IMR-90 (cell line): ENCODE data around the gene PAK6. TPM values are rescaled to one million over a fixed set of nuclear protein-coding genes. Genes with fewer than 3 reads are reported as not detected.

Experiments
- ATAC-seq: fragments of 200-7000 bp; cut with Tn5 transposase; 2 replicates; pipeline ENCODE4 v1.9.1; 2020; ENCODE audit warnings: low read depth, mild to moderate bottlenecking, moderate library complexity
- BruUV-seq: library from RNA; stranded (reverse); fragments of 400-500 nt; replicated peaks from 2 replicates; lab custom pipeline; 2021; lab: Mats Ljungman, UMichigan
- CTCF ChIA-PET: fragments of 300-600 bp; formaldehyde crosslinking; extraction: SDS; loops from one replicate; lab custom pipeline; 2021; ENCODE audit warnings: antibody characterized with exemption; lab: Yijun Ruan, JAX
- POLR2A ChIA-PET: fragments of 300-600 bp; sonication (Branson Sonifier 250); formaldehyde crosslinking; loops from one replicate; lab custom pipeline; 2022; ENCODE audit warnings: antibody characterized with exemption; ENCODE audit not compliant: unreplicated experiment; lab: Charles Lee
- DNase-seq: peaks from one replicate; pipeline ENCODE4 v3.0.0; 2013
- H2AFZ ChIP-seq: replicated peaks from 2 replicates; pipeline ENCODE3; 2013; ENCODE audit warnings: low read length, mild to moderate bottlenecking; ENCODE audit not compliant: poor library complexity
- H2AK5ac ChIP-seq: 2 replicates; pipeline ENCODE4 v1.6.1; 2013; ENCODE audit warnings: low read depth, low read length, inconsistent platforms
- H2AK9ac ChIP-seq: replicated peaks from 2 replicates; pipeline ENCODE3; 2013; ENCODE audit warnings: mild to moderate bottlenecking, low read depth, low read length, moderate library complexity; ENCODE audit not compliant: poor library complexity
- H2BK120ac ChIP-seq: 2 replicates; pipeline ENCODE4 v1.6.1; 2013; ENCODE audit warnings: low read depth, low read length, inconsistent platforms
- H2BK15ac ChIP-seq: 3 replicates; pipeline ENCODE4 v1.6.1; 2013; ENCODE audit warnings: low read depth, low read length, inconsistent platforms
- H2BK20ac ChIP-seq: 2 replicates; pipeline ENCODE4 v1.6.1; 2013; ENCODE audit warnings: low read depth, mild to moderate bottlenecking, inconsistent platforms, low read length, moderate library complexity
- H2BK5ac ChIP-seq: 2 replicates; pipeline ENCODE4 v1.6.1; 2013; ENCODE audit warnings: mild to moderate bottlenecking, low read depth, low read length, inconsistent platforms; ENCODE audit not compliant: poor library complexity, severe bottlenecking
- H3K14ac ChIP-seq: replicated peaks from 2 replicates; pipeline ENCODE4 v1.6.1; 2013; ENCODE audit warnings: low read depth, low read length, inconsistent platforms
- H3K18ac ChIP-seq: 2 replicates; pipeline ENCODE4 v1.6.1; 2013; ENCODE audit warnings: low read depth, low read length, control low read depth
- H3K23ac ChIP-seq: 2 replicates; pipeline ENCODE4 v1.6.1; 2013; ENCODE audit warnings: low read depth, low read length, inconsistent platforms
- H3K27ac ChIP-seq: 2 replicates; pipeline ENCODE4 v1.5.1; 2013; ENCODE audit warnings: mild to moderate bottlenecking, control low read depth, low read length; ENCODE audit not compliant: insufficient read depth
- H3K27me3 ChIP-seq: 2 replicates; pipeline ENCODE4 v1.6.1; 2013; ENCODE audit warnings: low read length; ENCODE audit not compliant: control insufficient read depth, insufficient read depth
- H3K36me3 ChIP-seq: 2 replicates; pipeline ENCODE4 v1.6.1; 2013; ENCODE audit warnings: low read length, mixed read lengths; ENCODE audit not compliant: control insufficient read depth, insufficient read depth
- H3K4ac ChIP-seq: 2 replicates; pipeline ENCODE4 v1.6.1; 2013; ENCODE audit warnings: low read depth, low read length, inconsistent platforms
- H3K4me1 ChIP-seq: 2 replicates; pipeline ENCODE4 v1.6.1; 2013; ENCODE audit warnings: low read length, mixed read lengths; ENCODE audit not compliant: control insufficient read depth, insufficient read depth
- H3K4me2 ChIP-seq: 2 replicates; pipeline ENCODE4 v1.6.1; 2013; ENCODE audit warnings: low read depth, mild to moderate bottlenecking, control low read depth, low read length, moderate library complexity
- H3K4me3 ChIP-seq: 2 replicates; pipeline ENCODE4 v1.5.1; 2013; ENCODE audit warnings: low read depth, mild to moderate bottlenecking, control low read depth, low read length, moderate library complexity; ENCODE audit not compliant: insufficient read depth
- H3K56ac ChIP-seq: 2 replicates; pipeline ENCODE4 v1.6.1; 2013; ENCODE audit warnings: low read length, inconsistent platforms; ENCODE audit not compliant: insufficient read depth; ENCODE audit errors: extremely low read depth
- H3K79me1 ChIP-seq, 2 experiments: 2 replicates each; pipeline ENCODE4 v1.6.1; 2013; ENCODE audit warnings: low read length in 2 of 2, inconsistent platforms in 1 of 2, low read depth in 1 of 2
- H3K9ac ChIP-seq: 2 replicates; pipeline ENCODE4 v1.6.1; 2013; ENCODE audit warnings: low read depth, low read length, control low read depth
- H3K9me1 ChIP-seq: 2 replicates; pipeline ENCODE4 v1.6.1; 2013; ENCODE audit warnings: low read length, inconsistent platforms; ENCODE audit not compliant: insufficient read depth
- H3K9me3 ChIP-seq: 2 replicates; pipeline ENCODE4 v1.6.1; 2013; ENCODE audit warnings: low read length; ENCODE audit not compliant: control insufficient read depth, insufficient read depth
- H4K20me1 ChIP-seq: 2 replicates; pipeline ENCODE4 v1.6.1; 2013; ENCODE audit warnings: low read length, inconsistent platforms; ENCODE audit not compliant: insufficient read depth
- H4K5ac ChIP-seq: 2 replicates; pipeline ENCODE4 v1.6.1; 2013; ENCODE audit warnings: mild to moderate bottlenecking, low read depth, low read length, control low read depth
- H4K8ac ChIP-seq, 2 experiments: 2 replicates each; pipeline ENCODE4 v1.6.1; 2013; ENCODE audit warnings: low read depth in 2 of 2, low read length in 2 of 2, control low read depth in 1 of 2, inconsistent platforms in 1 of 2
- H4K91ac ChIP-seq: 2 replicates; pipeline ENCODE4 v1.6.1; 2013; ENCODE audit warnings: low read depth, low read length, inconsistent platforms; ENCODE audit not compliant: insufficient read depth
- BHLHE40 ChIP-seq: fragments of 150-350 bp; IDR thresholded peaks from 2 replicates; pipeline ENCODE4 v1.6.1; 2016; ENCODE audit warnings: mild to moderate bottlenecking, low read depth, low read length
- CEBPB ChIP-seq: IDR thresholded peaks from 2 replicates; pipeline ENCODE4 v1.6.1; 2012; ENCODE audit warnings: low read depth, low read length, improper control_type of control experiment
- CHD1 ChIP-seq: IDR thresholded peaks from 2 replicates; pipeline ENCODE4 v1.6.1; 2012; ENCODE audit warnings: low read depth, low read length, improper control_type of control experiment
- CTCF ChIP-seq: conservative IDR thresholded peaks from 2 replicates; pipeline ENCODE4 v1.5.1; 2012; ENCODE audit warnings: mild to moderate bottlenecking, low read depth, low read length, improper control_type of control experiment
- ELK1 ChIP-seq: fragments of 150-350 bp; IDR thresholded peaks from 2 replicates; pipeline ENCODE4 v1.6.1; 2016; ENCODE audit warnings: low read depth, mild to moderate bottlenecking, low read length, moderate library complexity, borderline replicate concordance
- FOS ChIP-seq: fragments of 150-350 bp; IDR thresholded peaks from 2 replicates; pipeline ENCODE4 v1.6.1; 2016; ENCODE audit warnings: low read depth, low read length
- MAFK ChIP-seq: IDR thresholded peaks from 2 replicates; pipeline ENCODE4 v1.6.1; 2012; ENCODE audit warnings: low read depth, low read length, improper control_type of control experiment
- MAZ ChIP-seq: IDR thresholded peaks from 2 replicates; pipeline ENCODE4 v1.6.1; 2012; ENCODE audit warnings: low read depth, mild to moderate bottlenecking, low read length, improper control_type of control experiment, moderate library complexity, borderline replicate concordance
- MXI1 ChIP-seq: IDR thresholded peaks from 2 replicates; pipeline ENCODE4 v1.6.1; 2012; ENCODE audit warnings: low read depth, mild to moderate bottlenecking, low read length, moderate library complexity, borderline replicate concordance
- NFE2L2 ChIP-seq: fragments of 150-350 bp; IDR thresholded peaks from 2 replicates; pipeline ENCODE4 v1.6.1; 2016; ENCODE audit warnings: low read depth, mild to moderate bottlenecking, low read length
- POLR2A ChIP-seq: IDR thresholded peaks from 2 replicates; pipeline ENCODE4 v1.6.1; 2012; ENCODE audit warnings: mild to moderate bottlenecking, low read depth, low read length
- RAD21 ChIP-seq: IDR thresholded peaks from 2 replicates; pipeline ENCODE4 v1.6.1; 2012; ENCODE audit warnings: low read length, improper control_type of control experiment
- RCOR1 ChIP-seq: IDR thresholded peaks from 2 replicates; pipeline ENCODE4 v1.6.1; 2012; ENCODE audit warnings: mild to moderate bottlenecking, low read length, improper control_type of control experiment; ENCODE audit not compliant: insufficient replicate concordance
- RFX5 ChIP-seq: IDR thresholded peaks from 2 replicates; pipeline ENCODE4 v1.8.0; 2012; ENCODE audit warnings: low read depth, mild to moderate bottlenecking, low read length, moderate library complexity
- SMC3 ChIP-seq: fragments of 150-350 bp; IDR thresholded peaks from 2 replicates; pipeline ENCODE4 v1.6.1; 2016; ENCODE audit warnings: low read depth, mild to moderate bottlenecking, antibody characterized with exemption, low read length, moderate library complexity
- USF2 ChIP-seq: fragments of 150-350 bp; IDR thresholded peaks from 2 replicates; pipeline ENCODE4 v1.6.1; 2017; ENCODE audit warnings: mild to moderate bottlenecking, antibody characterized with exemption, low read length, low read depth
- WGBS, 2 experiments: methylation state at CpG; one replicate each; pipeline versions ENCODE4 v1.1.5 to v1.1.7; 2013; ENCODE audit warnings: missing lambda C conversion rate in 2 of 2; ENCODE audit not compliant: insufficient read length in 1 of 2; ENCODE audit errors: extremely low coverage in 2 of 2; 5-methylcytosine and 5-hydroxymethylcytosine counted together
- dilution Hi-C: fragments of 300-500 bp; cut with HindIII; formaldehyde crosslinking; loops from one replicate; pipeline ENCODE4 v1.14.3; 2018; ENCODE audit warnings: low sequenced_read_pairs; ENCODE audit not compliant: unreplicated experiment
- in situ Hi-C: fragments of 300-500 bp; cut with MboI; formaldehyde crosslinking; loops from 3 replicates; pipeline ENCODE4 v1.14.3; 2019; ENCODE audit warnings: low sequenced_read_pairs, inconsistent platforms, mixed read lengths
- intact Hi-C: fragments of 100-400 bp; cut with micrococcal nuclease; formaldehyde crosslinking; loops from 2 replicates; pipeline ENCODE4 v1.10.0; 2022
- polyA plus RNA-seq, 3 experiments: library from polyadenylated mRNA; depleted of rRNA; stranded (reverse); fragments of >200 nt; gene quantifications; 2 replicates each; pipeline ENCODE4 v1.2.3, GENCODE V29; 2012; ENCODE audit warnings: low replicate concordance in 1 of 3
- total RNA-seq: library from RNA; depleted of rRNA; stranded (reverse); fragments of >200 nt; gene quantifications from 2 replicates; pipeline ENCODE4 v1.2.3, GENCODE V29; 2012

Gene PAK6
- total and polyA plus RNA-seq, 2 of the 4 experiments (the other 2 are of a cell fraction) = 0.21 TPM; not detected in 1

GRCh38 chr15:40325700-40326099 is 86.8 kb downstream of the PAK6 start:
- Histone ChIP-seq H4K5ac (peak overlapping the region; percentile 33; the same call in 1 of the 2 replicates), H2BK5ac (peak overlapping the region; percentile 45), H3K9me1 (peaks cover 21% of the 10 kb centered on the region), H2AFZ (no peak overlapping the region), H3K36me3 (no peaks in the 10 kb centered on the region), H4K91ac (no peak overlapping the region), H3K56ac (no peak overlapping the region), H3K9me3 (no peaks in the 10 kb centered on the region), H3K23ac (peak overlapping the region; percentile 82), H2BK120ac (peak overlapping the region; percentile 2; the same call in 1 of the 2 replicates), H3K4me2 (peak overlapping the region; percentile 97), H3K79me1 (peaks cover 36 to 55% of the 10 kb centered on the region in 2 experiments), H3K27ac (no peak overlapping the region), H4K20me1 (0 out of 2 replicates have a peak, but pooled peaks cover 12% of the 10 kb centered on the region), H3K14ac (peak overlapping the region; percentile 69), H2AK9ac (no peak overlapping the region), H2BK15ac (peak overlapping the region; percentile 7; the same call in 1 of the 3 replicates), H2BK20ac (no peak overlapping the region; the same call in 1 of the 2 replicates), H3K18ac (peak overlapping the region; percentile 11; the same call in 1 of the 2 replicates), H3K9ac (peak overlapping the region; percentile 73; the same call in 1 of the 2 replicates), H3K4ac (peak overlapping the region; percentile 47), H3K4me3 (peak overlapping the region; percentile 89; the same call in 1 of the 2 replicates), H2AK5ac (peak overlapping the region; percentile 79; the same call in 1 of the 2 replicates), H3K27me3 (no peaks in the 10 kb centered on the region), H3K4me1 (peaks cover 42% of the 10 kb centered on the region), H4K8ac (peak overlapping the region in 1 of 2 experiments; percentile 7; a peak in 2 of 4 replicates)
- ChIA-PET POLR2A (no interaction called here), CTCF (interaction anchor here (0.6 to 1.7 kb wide), 4 partner anchors 12 to 47 kb away, joined by 3 to 5 read pairs (median 4); no protein-coding TSS in a partner anchor)
- TF ChIP-seq USF2 (no peak), RCOR1 (no peak), CHD1 (no peak), MAFK (no peak), POLR2A (no peak), MXI1 (no peak), RFX5 (no peak), MAZ (no peak), NFE2L2 (no peak), CEBPB (no peak), BHLHE40 (no peak), FOS (no peak), RAD21 (no peak), ELK1 (no peak), CTCF (no peak), SMC3 (no peak)
- ATAC-seq (no peak), DNase-seq (no peak)
- WGBS, 2 experiments = no CpG with 5 or more reads among the region's 2 CpGs
- in situ Hi-C loops = no loop called here
- BruUV-seq = TSS peak; percentile 74
- intact Hi-C loops = loop anchor here (2.0 kb wide), 1 partner anchor 57 kb away; the partner anchor contains the start of gene KNSTRN
- dilution Hi-C loops = no loop called here
